ENCODE results near the gene HCFC2.
A peak's percentile ranks its signal among the peaks of the same experiment; 100 is the strongest.
"Not testable (repeated sequence)": the region's sequence is repeated elsewhere in the genome, so short reads cannot be mapped to it uniquely, and the experiment has no call there.

Gene HCFC2

DNA sequence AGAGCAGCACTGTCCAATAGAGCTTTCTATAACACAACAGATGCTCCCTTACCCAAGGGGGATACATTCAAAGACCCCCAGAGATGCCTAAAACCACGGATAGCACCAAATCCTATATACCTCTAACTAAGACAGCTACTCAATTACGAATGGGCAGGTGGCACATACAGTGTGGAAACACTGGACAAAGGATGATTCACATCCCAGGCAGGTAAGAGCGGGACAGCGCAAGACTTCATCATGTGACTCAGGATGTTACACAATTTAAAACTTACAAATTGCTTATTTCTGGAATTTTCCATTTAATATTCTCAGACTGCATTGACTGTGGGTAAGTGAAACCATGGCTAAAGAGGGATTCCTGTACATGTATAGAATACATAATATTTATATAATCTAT, 5.5 kb upstream of the HCFC2 start:
- DNase-seq, result no peak

DNA sequence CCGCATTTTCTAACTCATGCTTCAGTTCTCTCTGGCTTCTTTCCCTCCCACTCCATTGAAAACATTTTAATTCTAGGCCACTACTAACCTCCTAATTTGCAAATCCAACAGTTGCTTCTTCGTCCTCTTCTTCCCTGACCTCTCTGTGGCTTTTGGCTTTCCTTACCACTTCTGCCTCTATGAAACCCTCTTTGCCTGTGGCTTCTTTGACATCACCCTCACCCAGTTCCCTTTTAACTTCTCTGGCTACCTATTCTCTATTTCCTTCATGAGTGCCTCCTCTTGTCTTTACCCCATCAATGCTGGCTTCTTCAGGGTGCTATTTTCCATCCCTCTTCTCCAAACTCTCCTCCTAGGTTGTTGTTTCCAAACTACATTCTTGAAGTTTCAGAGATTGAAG, 4.4 kb upstream of the HCFC2 start:
- no peak for DNase-seq

DNA sequence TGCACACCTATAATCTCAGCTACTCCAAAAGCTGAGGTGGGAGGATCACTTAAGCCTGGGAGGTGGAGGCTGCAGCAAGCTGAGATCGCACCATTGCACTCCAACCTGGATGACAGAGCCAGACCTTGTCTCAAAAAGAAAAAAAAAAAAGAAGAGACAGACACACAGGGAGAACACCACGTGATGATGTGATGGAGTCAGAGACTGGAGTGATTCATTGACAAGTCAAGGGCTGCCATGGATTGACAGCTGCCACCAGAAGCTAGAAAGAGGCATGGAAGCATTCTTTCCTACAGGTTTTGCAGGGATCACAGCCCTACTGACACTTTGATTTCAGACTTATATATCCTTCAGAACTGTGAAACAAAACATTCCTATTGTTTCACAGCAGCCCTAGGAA, 3.5 kb upstream of the HCFC2 start:
- DNase-seq, result no peak

DNA sequence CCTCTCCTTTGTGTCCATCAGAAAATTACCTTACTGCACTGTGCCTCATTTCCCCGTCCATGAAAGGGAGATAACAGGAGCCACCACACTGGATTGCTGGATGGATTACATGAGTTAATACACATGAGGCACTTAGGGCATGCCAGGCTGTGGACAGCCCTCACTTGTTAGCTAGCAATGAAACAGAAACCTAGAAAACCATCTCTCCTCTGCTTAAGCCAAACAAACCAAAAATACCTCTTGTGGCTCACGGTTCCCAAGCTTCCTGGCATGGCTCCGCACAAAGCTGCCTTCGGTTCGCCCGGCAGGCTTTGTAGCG, 660 bp upstream of the HCFC2 start:
- DNase-seq, result no peak

DNA sequence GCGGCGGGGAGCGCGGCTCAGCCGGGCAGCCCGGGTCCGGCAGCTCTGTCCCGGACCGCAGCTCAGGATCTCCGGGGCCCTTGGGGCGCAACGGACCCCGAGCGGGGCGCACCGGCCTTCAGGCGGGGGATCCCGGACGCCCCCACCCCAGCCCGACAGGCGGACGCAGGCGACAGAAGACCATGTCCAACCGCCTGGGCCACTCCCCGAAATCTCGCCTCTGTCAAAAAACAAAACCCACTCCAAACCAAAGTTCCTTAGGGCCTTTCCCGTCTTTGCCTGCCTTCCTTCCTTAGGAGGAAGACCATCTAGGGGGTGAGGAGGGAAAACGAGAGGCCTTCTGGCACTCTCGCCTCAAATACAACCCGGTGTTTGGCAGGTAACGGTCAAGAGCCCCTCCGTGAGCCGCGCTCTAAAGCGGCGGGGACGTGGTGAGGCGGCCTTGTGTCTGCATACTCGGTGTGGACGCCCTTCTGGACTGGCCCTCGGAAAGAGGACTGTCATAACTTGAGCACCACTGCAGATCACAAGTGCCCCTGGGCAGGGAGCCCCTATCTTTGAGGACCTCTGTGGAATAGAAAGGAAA, 604 bp downstream of the HCFC2 start:
- no peak for DNase-seq

DNA sequence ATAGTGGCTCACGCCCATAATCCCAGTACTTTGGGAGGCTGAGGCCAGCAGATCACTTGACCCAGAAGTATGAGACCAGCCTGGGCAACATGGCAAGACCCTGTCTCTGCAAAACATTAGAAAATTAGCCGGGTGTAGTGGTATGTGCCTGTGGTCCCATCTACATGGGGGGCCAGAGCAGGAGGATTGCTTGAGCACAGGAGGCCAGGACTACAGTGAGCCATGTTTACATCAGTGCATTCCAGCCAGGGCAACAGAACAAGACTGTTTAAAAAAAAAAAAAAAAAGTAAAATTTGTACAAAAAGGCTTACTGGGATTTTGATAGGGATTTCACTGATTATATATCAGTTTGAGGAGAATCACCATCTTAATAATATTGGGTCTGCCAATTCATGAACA, 7.8 kb downstream of the HCFC2 start:
- DNase-seq, result no peak

DNA sequence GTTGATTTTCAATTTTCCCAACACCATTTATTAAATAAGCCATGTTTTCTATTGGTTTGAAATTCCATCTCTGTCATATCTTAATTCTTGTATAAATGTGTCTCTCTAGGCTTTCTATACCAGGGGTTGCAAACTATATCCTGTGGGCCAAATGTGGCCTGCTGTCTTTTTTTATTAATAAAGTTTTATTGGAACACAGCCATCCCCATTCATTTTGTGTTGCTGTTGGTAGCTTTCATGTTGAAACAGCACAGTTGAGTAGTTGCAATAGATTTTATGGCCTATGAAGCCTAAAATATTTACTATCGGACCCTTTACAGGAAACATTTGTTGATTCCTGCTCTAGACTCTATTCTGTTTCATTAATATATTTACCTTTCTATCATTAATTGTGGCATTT, 9.4 kb downstream of the HCFC2 start:
- DNase-seq, result no peak

DNA sequence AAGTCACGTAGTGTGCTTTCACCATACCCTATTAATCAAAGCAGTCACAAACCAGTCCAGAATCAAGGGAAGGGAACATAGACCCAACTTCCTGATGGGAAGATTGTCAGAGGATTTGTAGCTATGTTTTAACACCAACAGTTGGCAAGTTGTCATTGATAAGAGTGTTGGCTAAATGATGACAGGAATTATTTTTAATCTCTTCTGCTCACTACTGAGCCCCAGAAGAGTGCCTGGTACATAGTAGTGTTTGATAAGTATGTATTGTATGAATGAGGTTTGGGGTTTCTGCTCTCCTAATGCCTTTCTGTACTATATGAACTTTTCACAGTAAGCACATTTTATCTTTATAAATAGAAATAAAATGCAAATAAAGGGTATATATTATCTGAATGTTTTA, 14.7 kb downstream of the HCFC2 start:
- no peak for DNase-seq

DNA sequence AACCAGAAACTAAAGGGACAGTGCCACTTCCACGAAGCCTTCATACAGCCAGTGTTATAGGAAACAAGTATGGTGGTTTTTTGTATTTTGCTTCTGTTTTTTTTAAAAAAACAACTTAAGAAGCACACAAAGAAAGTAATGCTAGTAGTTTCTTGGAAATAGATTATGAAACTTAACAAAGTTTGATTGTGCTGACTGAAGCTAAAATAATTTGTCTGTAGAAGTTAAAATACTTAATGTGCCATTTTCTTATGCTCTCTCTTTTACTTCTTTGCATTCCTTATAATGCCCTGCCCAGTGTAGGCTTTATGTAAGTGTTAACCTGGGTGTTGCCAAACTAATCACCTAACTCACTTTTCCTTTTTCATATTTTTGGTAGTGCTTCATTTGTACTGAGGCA, 16.4 kb downstream of the HCFC2 start:
- DNase-seq, result no peak

DNA sequence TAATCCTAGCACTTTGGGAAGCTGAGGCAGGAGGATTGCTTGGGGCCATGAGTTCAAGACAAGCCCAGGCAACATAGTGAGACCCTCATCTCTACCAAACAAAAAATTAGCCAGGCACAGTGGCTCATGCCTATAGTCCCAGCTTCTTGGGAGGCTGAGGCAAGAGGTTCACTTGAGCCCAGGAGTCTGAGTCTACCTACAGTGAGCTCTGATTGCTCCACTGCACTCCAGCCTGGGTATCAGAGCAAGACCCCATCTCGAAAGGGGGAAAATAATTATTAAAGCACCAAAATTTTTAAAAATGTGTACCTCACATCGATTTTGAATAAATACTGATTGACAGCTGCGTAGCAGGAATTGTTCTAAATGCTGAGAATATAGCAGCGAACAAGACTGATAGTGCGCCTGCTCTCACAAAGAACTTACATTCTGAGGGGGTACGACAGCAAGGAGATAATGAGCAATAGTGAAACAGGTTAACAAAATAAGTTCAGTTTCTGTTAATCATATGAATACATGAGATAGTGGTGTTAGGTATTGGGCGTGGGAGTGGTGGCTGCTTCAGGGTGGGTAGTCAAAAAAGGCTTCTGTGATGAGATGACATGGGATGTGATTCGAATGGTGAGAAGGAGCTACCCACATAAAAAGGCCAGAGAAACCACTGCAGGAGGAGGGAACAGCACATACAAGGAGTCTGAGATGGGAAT, 19.6 kb downstream of the HCFC2 start:
- DNase-seq, result no peak

DNA sequence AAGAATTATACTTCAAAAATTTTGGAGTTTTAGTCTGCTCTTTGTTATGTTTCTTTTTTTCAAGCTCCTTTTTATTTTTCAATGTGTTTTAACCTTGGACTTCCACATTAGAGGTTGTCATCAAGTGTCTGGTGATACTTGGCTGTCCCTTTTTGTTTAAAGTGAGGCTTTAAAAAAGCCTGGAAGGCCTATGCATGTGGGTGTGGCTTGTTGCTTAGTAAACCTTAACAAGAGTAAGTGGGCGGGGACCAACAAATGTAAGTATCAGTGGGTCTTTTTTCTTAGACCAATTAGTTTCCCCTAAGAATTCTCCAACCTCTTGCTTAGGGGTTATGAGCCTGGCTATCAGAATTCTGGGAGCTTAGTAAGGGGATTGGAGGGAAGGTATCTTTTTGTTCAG, 26.4 kb downstream of the HCFC2 start:
- DNase-seq, result no peak

DNA sequence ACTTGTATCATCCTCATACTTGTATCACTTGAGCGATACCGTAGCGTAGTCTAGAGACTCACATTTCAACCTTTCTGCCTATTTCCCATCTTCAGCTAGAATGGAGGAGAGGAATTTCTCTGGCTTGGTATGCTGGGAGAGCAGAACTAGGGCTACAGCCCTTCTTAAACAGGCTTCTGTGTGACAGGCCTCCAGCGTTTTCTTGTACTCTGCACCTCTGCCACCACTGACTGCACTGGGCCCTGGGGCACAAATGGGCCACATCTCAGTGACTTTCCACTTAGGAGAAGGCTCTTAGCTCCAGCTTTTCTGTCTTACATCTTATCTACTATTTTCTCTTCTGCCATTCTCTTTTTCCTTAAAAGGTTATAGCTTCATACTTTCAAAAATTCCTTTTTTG, 26.8 kb downstream of the HCFC2 start:
- DNase-seq, result no peak

DNA sequence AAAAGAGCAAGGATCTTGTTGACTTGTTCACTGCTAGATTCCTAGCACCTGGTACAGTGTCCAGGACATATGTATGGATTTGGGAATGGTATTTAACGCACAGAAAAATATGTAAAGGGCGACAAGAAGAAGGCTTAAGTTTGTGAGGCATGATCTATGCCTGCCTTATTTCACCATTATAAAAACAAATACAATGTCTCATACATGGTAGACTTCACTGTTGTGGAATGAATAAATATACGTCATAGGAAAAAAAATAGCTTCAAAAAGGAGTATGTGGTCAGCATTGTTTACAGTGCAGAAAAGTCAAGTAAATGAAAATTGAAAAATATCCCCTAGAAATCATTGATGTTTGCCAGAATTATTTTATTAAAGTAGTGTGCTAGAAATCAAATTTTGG, 30.0 kb downstream of the HCFC2 start:
- no peak for DNase-seq

DNA sequence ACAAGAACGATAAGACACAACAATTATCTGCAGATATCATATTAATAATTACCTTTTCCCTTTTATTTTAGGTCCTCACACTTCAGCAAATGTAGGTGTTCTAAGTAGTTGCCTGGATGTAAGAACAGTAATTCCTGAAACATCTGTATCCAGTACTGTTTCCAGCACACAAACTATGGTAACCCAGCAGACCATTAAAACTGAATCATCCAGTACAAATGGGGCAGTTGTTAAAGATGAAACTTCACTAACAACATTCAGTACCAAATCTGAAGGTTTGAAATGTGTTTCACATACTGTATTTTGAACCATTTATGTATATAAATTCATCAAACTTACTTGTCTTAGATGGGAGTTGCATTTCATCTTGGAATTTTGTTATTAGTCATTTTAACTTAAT, 31.0 kb downstream of the HCFC2 start:
- DNase-seq, result no peak

DNA sequence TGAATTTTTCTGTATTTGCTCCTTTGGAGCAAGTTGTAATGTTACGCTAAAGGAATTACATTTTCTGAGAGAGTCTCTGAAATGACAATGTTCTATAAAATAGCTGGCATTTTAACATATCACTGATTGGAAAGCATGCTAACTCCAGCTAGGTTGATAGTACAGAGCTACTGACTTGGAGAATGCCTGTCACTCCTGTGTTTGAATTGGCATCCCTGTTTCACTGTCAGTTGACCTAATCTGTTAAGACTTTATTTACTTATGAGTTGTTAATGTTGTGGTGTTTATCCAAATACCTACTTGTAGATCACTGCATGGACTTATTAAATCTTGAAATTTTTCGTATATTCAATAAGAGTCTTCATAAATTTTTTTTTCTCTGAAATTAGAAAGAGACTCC, 33.6 kb downstream of the HCFC2 start:
- no peak for DNase-seq

DNA sequence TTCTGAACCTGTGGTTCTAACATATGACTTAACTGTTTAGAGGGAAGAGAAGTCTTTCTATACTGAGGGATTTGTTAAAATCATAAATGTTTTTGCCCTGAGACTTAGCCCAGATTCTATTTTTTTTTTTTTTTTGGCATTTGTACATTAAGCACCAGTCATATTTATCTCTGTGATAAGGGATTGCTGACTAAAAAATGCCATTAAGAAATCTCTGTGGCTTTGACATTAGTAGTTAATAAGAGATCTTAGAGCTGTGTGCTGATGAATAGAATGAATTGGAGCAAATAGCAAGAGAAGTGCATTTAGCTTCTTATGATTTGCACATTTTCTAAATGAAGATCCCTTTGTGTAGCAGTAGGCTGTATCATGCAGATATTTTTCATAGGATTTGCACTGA, 41.1 kb downstream of the HCFC2 start:
- DNase-seq, result no peak

DNA sequence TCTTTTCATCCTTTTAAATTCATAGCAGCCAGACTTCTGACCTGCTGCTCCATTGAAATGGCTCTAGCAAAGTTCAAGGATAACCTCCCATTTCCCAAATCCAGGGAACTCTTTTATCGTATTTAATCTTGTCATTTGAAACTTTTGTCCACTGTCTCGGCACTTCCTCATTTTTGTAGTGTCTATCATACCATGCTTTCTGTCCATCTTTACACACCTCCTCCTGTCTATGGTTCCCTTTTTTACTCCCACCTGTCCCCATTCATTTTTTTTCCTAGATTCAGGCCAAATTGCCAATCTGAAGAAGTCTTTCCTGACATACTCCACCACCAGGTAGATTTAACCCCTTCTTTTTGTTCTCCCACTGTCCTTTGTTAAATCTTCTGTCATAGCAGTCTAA, 42.6 kb downstream of the HCFC2 start:
- DNase-seq, result no peak

DNA sequence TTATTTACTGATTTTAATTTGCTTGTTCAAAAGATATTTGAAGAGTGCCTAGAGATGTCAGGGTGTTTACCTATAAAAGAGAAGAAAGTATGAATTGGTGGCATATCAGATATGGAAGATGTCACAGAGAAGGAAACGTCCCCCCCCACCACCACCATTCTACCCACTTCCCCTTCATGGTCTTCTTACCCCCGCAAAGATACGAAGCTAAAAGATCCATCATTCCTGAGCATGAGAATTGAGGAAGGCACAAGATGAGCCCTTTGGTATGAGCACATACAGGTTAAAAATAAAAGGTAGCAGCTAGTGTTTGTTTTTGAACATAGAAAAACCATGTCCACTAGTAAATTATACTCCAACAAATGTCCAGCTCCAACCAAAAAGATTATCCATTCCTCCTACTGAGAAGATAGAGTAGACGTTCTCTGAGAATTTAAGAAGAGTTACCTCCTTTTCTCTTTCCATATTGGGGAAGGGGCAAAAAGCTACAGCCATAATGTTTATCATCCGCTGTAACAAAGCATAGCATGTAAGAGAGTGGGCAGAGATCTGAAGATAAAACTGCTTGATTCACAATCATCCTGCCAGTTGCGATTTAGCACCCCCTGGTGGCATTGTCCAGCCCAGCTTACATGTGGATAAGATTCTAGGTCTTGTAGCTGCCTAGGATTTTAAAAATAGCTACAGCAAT, 44.6 kb downstream of the HCFC2 start:
- DNase-seq, result peak; percentile 49

DNA sequence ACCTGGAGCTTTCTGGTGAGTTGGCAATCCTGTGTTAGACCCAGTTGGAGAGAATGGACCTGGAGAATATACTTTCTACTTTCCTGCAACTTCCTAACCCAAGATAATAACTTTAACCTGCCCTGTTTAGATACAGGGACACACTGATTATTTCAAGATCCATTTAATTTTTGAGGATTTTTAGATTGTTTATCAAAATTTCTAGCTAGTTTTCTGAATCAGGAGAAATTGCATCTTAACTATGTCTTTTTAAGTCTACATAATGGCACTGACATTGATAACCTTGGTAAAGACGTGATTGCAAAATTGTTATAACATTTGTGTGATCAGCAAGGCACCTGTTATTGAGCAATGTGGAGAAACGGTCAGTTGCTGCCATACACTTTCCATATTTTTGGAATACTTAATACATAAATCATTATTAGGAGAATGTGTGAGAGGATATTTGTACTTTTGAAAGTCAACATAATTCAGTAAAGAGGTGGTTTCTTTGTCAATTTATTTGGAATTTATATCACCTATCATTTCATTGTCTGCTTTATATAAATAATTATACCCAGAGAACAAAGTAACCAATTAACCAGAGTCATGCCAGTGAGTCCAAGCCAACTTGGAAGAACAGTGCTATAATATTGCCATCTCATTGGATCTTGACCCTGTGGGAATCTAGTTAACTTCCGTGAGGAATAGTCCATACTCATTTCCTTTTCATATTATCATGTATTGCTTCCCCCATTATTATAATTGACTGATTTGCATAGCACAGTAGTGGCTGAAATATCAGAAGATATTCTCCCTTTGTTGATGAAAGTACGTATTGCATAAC, 45.3 kb downstream of the HCFC2 start:
- peak; percentile 4 for DNase-seq

DNA sequence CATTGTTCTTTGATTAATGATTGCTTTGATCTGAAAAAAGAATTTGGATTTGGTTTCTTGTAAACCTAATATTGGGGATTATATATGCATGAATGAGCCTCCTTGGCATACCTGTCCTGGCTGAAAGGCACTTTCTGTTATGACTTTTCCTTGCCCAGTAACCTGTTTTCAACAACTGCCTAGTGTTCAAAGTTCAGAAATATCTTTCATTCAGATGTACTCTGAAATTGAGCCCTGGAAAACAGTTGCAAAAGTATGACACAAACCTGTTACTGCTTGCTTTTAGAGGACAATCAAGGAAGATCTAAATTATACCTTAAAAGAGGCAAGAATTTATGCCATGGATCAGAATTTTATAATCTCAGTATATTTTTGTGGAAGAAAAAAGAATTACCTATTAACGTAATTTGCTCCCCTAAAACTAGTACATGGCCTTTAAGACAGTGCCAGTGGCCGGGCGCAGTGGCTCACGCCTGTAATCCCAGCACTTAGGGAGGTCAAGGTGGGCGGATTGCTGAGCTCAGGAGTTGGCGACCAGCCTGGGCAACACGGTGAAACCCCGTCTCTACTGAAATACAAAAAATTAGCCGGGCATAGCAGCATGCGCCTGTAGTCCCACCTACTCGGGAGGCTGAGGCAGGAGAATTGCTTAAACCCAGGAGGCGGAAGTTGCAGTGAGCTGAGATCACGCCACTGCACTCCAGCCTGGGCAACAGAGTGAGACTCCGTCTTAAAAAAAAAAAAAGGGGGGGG, 50.7 kb downstream of the HCFC2 start:
- DNase-seq, result not testable (repeated sequence)

DNA sequence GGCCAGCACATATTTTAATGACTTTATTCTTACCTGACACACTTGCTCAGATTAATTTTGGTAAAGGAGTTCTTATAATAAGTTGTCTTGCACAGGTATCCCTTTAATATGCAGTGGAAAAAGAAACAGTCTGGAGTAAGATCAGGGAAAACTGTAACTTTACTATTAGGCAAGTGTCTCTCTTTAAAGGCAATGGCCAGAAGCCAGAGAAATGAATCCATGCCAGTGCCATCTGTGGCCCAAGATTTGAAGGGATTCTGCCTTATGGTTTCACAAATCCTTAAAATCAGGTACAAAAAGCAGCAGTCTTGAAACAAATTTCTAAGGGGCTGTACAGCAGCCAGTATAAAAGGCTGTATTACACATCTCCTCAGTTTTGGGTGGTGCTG, 51.2 kb downstream of the HCFC2 start:
- DNase-seq, result no peak

DNA sequence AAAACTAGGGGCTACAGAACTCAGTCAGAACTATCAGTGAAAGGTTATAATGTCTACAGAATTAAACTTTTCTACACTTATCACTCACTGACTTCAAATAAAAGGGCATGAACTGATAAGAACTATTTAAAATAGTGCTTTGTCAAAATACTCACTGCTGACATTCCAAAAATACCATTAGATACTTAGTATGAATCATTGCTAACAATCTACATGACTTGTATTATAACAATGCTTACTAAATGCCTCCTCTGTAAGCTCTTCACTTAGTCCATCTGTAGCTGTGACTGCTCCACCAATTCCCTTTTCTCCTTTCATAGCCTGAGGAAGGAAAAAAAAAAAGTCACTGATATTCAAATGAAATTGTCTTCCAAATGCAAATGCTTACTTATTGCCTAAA, 56.7 kb downstream of the HCFC2 start:
- DNase-seq, result no peak

DNA sequence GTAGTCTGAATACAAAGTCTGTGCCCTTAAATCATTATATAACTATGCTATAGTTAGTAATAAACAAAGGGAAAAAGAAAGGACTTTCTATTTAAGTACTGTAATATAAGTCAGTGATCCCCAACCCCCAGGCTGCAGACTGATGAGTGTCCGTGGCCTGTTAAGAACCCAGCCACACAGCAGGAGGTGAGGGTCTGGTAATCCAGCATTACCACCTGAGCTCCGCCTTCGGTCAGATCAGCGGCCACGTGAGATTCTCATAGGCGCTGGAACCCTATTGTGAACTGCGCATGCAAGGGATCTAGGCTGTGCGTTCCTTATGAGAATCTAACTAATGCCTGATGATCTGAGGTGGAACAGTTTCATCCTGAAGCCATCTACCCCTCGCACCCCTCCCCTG, 58.0 kb downstream of the HCFC2 start:
- DNase-seq, result no peak
